NCI-H2196 (cell line): Measurements from ENCODE around the gene SLC25A26.
"Not testable (repeated sequence)": the region's sequence is repeated elsewhere in the genome, so short reads cannot be mapped to it uniquely, and the experiment has no call there.

Experiments
- DNase-seq: peaks from one replicate; lab custom pipeline; 2025; ENCODE audit not compliant: unreplicated experiment; lab: John Stamatoyannopoulos, UW

SLC25A26 gene

DNA sequence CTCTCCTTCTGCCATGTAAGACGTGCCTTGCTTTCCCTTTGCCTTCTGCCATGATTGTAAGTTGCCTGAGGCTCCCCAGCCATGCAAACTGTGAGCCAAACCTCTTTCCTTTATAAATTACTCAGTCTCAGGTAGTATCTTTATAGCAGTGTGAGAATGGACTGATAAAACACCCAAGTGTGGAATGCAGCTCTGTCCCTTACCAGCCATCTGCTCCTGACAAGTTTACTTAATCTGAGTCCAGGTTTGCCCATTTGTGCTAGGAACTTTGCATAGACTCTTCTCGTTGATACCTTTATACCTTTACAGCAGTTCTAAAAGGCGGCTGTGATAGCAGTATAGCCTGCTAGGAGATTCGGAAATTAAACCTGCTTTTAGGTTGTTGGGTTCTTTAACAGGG, 48.1 kb downstream of the SLC25A26 start:
- DNase-seq, result no peak

- DNase-seq, result no peak
These were observed 48.6 kb downstream of the SLC25A26 start for GRCh38 chr3:66269411-66269810.

GRCh38 chr3:66270288-66270687, 49.5 kb downstream of the SLC25A26 start:
- no peak for DNase-seq

- DNase-seq, result no peak
These were observed 49.9 kb downstream of the SLC25A26 start for GRCh38 chr3:66270701-66271100.

DNA sequence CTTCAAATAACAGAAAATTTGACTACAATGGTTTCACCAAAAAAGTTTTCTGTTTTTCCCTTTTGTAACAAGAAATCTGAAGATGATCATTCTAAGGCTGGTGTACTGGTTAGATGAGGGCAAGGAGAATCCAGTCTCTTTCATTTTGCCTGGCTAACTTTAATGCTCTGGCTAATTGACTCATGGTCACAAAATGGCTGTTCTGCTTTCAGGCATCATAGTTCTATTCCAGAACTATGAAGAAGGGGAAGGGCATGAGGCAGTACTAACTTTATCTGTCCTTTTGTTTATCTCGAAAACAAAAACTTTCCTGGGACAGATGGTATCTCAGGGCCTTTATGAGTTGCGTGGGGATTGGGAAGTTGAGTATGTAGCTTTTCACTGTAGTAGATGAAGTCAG, 50.4 kb downstream of the SLC25A26 start:
- DNase-seq, result no peak

DNA sequence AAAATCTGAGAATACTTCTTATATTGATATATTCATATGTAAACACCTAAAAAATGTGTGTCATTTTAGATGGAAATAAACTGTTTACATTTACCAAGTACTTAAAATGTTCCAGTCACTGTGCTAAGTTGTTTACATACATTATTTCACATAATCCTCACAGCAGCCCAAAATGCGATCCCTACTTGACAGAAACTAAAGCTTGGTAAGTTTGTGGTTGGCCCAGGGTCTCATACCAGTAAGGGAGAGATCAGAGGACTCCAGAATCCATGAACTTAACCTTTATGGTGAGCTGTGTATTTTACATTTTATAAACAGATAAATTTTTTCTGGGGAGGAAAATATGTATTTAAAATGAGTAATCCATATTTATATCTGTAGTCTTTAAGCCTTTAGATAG, 51.2 kb downstream of the SLC25A26 start:
- DNase-seq, result no peak

DNA sequence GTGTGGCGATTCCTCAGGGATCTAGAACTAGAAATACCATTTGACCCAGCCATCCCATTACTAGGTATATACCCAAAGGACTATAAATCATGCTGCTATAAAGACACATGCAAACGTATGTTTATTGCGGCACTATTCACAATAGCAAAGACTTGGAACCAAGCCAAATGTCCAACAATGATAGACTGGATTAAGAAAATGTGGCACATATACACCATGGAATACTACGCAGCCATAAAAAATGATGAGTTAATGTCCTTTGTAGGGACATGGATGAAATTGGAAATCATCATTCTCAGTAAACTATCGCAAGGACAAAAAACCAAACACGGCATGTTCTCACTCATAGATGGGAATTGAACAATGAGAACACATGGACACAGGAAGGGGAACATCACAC, 54.0 kb downstream of the SLC25A26 start:
- not testable (repeated sequence) for DNase-seq

DNA sequence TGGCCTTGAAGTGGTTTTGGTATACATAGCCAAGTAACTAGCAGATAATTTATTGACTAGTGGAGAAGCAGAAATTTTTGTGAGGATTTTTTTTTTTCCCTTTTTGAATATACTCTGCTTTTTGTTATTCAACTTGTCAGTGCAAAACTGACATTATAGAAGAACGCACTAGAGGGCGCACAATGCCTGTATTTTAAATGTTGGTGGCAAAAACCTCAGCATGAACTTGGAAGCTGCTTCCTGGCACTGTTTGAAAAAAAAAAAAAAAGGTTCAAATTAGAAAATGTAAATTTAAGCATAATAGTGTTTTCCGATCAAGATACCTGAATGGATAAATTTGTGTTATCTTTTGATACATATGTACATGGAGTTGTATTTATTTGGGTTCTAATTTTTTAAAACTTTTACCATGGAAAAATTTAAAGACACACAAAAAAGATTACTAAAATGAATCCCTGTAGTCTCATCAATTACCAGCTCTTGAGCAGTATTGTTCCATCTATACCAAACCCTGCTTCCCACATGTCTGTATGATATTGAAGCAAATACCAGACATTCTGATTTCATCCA, 56.0 kb downstream of the SLC25A26 start:
- DNase-seq, result peak; percentile 51

DNA sequence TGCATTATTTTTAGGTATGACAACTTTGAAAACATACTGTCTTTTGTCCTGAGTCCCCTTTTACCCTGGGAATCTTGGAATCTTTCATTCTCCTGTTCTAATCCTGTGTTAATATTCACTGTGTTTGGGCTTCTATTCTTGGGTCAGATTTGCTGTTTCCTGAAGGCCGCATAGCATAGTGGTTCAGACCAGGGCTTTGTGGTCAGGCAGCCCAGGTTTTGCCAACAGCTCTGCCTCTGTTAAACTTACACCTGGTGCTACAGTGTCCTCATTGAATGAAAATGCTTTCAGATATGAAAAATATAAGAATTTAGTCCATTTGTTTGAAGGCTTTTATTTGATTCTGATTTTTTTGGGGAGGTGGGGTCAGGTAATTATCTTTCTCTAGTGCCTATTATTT, 58.4 kb downstream of the SLC25A26 start:
- no peak for DNase-seq

DNA sequence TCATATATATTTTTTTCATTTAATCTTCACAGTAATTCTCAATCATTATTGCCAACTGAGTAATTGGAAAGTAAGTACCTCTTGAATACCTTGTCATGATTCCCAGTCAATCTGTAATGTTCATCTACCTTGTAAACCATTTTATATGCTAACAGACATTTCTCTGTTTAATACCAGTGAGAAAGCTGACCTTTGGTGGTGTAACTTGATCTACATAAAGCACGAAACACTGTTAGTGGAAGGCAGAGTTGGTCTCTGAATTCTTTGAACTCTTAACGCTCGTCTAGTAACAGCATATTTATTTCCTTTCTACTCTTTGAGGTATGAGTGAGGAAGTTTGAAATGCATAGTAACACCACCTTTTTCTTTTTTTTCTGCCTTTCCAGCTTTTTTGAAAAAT, 59.5 kb downstream of the SLC25A26 start:
- DNase-seq, result no peak

DNA sequence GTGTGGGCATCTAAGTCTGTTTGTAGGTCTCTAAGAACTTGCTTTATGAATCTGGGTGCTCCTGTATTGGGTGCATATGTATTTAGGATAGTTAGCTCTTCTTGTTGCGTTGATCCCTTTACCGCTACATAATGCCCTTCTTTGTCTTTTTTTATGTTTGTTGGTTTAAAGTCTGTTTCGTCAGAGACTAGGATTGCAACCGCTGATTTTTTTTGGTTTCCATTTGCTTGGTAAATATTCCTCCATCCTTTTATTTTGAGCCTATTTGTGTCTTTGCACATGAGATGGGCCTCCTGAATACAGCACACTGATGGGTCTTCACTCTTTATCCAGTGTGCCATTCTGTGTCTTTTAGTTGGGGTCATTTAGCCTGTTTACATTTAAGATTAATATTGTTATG, 71.1 kb downstream of the SLC25A26 start:
- not testable (repeated sequence) for DNase-seq

- peak; percentile 4 for DNase-seq
These were observed 76.6 kb downstream of the SLC25A26 start for GRCh38 chr3:66297260-66297873.

DNA sequence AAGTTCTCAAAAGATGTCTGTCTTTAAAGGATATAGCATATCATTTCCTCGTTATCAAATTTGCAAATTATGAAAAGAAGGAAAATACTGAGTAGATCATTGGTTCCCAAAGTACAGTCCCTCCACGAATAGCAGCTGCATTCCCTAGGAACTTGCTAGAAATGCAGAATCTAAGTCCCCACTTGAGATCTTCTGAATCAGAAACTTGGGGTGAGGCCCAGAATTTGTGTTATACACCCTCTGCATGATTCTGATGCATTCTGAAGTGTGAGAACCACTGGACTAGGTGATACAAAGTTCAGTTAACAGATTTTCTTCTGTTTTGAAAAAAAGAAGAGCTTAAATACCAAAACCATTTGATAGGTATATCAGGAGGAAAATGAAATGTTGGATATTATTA, 77.1 kb downstream of the SLC25A26 start:
- no peak for DNase-seq

- DNase-seq, result no peak
These were observed 77.8 kb downstream of the SLC25A26 start for GRCh38 chr3:66298591-66298990.

DNA sequence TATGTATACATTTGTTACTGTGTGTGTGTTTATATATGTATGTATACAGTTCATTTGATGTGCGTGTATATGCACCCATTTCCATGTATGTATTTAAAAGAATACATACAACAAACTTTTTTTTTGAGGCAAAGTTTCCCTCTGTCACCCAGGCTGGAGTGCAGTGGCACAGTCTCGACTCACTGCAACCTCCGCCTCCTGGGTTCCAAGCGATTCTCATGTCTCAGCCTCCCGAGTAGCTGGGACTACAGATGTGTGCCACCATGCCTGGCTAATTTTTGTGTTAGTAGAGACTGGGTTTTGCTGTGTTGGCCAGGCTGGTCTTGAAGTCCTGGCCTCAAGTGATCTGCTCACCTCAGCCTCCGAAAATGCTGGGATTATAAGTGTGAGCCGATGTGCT, 78.3 kb downstream of the SLC25A26 start:
- not testable (repeated sequence) for DNase-seq

DNA sequence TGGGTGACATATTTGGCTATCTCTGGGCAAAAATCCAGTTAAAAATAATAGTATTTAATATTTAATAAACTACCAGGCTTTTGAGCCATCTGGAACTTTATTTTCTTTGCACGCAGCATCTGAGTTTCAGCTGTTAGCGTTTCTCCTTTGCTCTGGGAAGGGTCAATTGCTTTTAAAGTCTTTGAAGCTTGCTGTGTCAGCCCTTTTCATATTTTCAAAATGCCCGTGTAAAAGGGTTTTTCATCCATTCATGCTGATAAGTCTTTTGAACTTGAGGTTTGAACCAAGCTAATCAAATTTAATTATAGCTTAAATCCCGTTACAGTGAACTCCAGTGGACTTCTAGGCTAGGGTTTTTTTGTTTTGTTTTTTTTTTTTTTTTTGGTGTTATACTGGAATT, 79.1 kb downstream of the SLC25A26 start:
- no peak for DNase-seq

GRCh38 chr3:66302288-66302687, 81.5 kb downstream of the SLC25A26 start:
- no peak for DNase-seq

- DNase-seq, result no peak
These were observed 82.7 kb downstream of the SLC25A26 start for GRCh38 chr3:66303491-66303901.

DNA sequence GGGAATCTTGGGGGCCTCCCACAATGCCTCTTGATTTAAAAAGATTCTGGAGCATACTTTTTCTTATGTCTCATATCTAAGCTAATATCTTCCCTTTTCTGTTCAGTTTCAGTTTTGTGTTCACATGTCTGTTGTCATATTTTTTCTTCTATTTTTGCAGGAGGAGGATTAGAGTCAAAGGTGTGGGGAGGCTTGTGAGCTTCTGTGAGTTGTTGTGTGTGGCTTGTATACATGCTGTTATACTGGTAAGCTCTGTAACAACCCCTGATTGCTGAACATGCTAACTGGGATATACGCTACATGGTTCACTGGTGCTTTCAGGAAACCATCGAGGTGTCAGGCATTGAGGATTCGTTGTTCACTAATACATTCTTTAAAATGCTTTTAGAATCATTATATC, 83.5 kb downstream of the SLC25A26 start:
- no peak for DNase-seq

DNA sequence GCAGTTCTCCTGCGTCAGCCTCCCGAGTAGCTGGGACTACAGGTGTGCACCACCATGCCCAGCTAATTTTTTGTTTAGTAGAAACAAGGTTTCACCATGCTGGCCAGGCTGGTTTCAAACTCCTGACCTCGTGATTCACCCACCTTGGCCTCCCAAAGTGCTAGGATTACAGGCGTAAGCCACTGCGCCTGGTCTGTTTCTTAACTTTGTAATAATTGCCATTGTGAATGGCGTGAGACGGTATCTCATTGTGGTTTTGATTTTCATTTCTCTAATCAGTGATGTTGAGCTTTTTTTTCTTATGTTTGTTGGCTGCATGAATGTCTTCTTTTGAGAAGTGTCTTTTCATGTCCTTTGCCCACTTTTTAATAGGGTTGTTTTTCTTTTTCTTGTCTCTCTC, 85.3 kb downstream of the SLC25A26 start:
- not testable (repeated sequence) for DNase-seq

DNA sequence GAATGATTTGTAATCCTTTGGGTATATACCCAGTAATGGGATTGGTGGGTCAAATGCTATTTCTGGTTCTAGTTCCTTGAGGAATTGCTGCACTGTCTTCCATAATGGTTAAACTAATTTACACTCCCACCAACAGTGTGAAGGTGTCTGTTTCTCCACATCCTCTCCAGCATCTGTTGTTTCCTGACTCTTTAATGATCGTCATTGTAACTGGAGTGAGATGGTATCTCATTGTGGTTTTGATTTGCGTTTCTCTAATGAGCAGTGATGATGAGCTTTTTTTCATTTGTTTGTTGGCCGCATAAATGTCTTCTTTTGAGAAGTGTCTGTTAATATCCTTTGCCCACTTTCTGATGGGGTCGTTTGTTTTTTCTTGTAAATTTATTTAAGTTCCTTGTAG, 86.2 kb downstream of the SLC25A26 start:
- DNase-seq, result not testable (repeated sequence)

DNA sequence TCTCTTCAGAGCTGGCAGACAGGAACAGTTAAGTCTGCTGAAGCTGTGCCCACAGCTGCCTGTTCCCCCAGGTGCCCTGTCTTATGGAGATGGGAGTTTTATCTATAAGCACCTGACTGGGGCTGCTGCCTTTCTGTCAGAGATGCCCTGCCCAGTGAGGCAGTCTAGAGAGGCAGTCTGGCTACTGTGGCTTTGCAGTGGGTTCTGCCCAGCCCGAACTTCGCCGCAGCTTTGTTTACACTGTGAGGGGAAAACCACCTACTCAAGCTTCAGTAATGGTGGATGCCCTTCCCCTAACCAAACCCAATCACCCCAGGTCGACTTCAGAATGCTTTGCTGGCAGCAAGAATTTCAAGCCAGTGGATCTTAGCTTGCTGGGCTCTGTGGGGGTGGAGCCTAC, 91.2 kb downstream of the SLC25A26 start:
- DNase-seq, result no peak

DNA sequence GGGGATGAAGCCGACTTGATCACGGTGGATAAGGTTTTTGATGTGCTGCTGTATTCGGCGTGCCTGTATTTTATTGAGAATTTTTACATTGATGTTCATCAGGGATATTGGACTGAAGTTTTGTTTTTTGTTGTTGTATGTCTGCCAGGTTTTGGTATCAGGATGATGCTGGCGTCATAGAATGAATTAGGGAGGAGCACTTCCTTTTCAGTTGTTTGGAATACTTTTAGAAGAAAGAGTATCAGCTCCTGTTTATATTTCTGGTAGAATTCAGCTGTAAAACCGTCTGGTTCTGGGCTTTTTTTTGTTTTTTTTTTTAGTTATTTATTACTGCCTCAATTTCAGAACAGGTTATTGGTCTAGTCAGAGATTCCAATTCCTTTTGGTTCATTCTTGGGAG, 93.7 kb downstream of the SLC25A26 start:
- no peak for DNase-seq
